Kidney epithelial cell (primary cell): Measurements from ENCODE around the gene USH1C. TPM values are rescaled to one million over a fixed set of nuclear protein-coding genes. Genes with fewer than 3 reads are reported as not detected.

ENCODE experiments used
- DNase-seq: peaks from one replicate; pipeline ENCODE4 v3.0.0-alpha.2; 2010; ENCODE audit warnings: low read depth
- H3K27me3 ChIP-seq: 2 replicates; pipeline ENCODE4 v1.6.0; 2011; ENCODE audit warnings: low read length; ENCODE audit not compliant: control insufficient read depth, insufficient read depth
- H3K36me3 ChIP-seq: 2 replicates; pipeline ENCODE4 v1.5.1; 2011; ENCODE audit warnings: low read length; ENCODE audit not compliant: control insufficient read depth, insufficient read depth
- H3K4me3 ChIP-seq: 2 replicates; pipeline ENCODE4 v1.5.1; 2011; ENCODE audit warnings: low read depth, mild to moderate bottlenecking, control low read depth, low read length
- total RNA-seq: library from RNA; depleted of rRNA; stranded (reverse); fragments of >200 nt; gene quantifications from 2 replicates; pipeline ENCODE4 v1.2.3, GENCODE V29; 2015
- TF ChIP-seq, protein P1 (sequence below): IDR thresholded peaks from 2 replicates; pipeline ENCODE4 v1.5.1; 2011; ENCODE audit warnings: mild to moderate bottlenecking, moderate library complexity, low read length, control low read depth, inconsistent platforms; ENCODE audit not compliant: insufficient read depth, poor library complexity, severe bottlenecking

USH1C gene
- total RNA-seq, 1 donor from 2014 or later = 1.8 TPM

DNA sequence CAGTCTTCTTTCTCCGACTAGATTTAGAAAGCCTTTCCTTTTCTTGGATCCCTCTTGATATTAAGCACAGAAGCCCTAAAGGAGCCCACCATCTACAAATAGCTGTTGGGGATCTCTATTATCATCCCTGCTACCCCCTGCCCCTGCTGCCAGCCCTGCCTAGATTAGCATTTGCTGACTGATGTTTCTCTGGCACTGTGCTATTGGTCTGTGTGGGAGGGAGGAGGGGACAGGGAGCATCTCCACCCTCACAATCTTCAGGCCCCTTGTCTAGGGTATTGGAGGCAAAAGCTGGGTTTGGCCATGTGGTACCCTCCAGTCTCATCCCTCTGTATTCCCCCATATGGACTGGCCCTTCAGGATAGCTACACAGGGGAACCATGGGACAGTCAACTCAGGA, 6.2 kb downstream of the USH1C start:
- no peak overlapping the region for H3K4me3 ChIP-seq
- TF ChIP-seq, protein P1, sequence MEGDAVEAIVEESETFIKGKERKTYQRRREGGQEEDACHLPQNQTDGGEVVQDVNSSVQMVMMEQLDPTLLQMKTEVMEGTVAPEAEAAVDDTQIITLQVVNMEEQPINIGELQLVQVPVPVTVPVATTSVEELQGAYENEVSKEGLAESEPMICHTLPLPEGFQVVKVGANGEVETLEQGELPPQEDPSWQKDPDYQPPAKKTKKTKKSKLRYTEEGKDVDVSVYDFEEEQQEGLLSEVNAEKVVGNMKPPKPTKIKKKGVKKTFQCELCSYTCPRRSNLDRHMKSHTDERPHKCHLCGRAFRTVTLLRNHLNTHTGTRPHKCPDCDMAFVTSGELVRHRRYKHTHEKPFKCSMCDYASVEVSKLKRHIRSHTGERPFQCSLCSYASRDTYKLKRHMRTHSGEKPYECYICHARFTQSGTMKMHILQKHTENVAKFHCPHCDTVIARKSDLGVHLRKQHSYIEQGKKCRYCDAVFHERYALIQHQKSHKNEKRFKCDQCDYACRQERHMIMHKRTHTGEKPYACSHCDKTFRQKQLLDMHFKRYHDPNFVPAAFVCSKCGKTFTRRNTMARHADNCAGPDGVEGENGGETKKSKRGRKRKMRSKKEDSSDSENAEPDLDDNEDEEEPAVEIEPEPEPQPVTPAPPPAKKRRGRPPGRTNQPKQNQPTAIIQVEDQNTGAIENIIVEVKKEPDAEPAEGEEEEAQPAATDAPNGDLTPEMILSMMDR = no peak
- H3K27me3 ChIP-seq = peaks cover 23% of the 10 kb centered on the region
- no peak for DNase-seq
- no peaks in the 10 kb centered on the region for H3K36me3 ChIP-seq

DNA sequence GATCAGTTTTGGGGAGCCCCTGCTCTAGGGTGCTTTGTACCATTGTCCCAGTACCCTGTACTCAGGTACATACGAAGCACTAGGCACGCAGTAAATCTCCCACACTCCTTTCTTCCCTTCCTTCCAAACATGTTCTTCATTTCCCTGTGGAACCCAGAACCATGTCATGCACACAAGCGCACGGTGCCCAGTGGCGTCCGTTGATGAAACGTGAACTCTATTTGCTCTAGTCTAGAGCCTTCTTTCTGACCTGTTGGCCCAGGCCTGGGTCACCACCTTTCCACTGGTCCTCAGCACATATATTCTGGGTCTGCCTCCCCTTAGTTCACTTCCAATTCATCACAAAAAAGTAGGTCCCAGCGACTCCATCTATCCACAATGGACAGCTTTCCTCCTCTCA, 7.0 kb downstream of the USH1C start:
- TF ChIP-seq, protein P1 = no peak
- Histone ChIP-seq H3K4me3 (no peak overlapping the region), H3K27me3 (peaks cover 17% of the 10 kb centered on the region), H3K36me3 (no peaks in the 10 kb centered on the region)
- no peak for DNase-seq

DNA sequence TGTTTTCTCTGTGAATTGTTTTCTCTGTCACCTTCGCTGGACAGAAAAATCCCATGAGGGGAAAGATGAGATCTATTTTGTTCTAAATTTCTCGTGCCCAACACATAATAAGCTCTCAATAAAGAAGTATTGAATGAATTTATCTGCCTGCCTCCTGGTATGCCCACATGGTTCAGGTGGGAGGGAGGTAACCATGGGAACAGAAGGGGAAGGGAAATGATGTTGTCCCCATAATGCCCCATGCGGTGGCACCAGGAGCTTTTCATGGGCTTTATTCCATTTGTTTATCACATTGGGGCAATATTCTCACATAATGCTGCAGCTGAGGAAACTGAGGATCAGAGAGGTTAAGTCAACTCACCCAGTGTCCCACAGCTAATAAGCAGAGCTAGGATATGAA, 8.7 kb downstream of the USH1C start:
- H3K27me3 ChIP-seq = peaks cover 26% of the 10 kb centered on the region
- no peak overlapping the region for H3K4me3 ChIP-seq
- DNase-seq = no peak
- TF ChIP-seq, protein P1 = no peak
- H3K36me3 ChIP-seq = no peaks in the 10 kb centered on the region

DNA sequence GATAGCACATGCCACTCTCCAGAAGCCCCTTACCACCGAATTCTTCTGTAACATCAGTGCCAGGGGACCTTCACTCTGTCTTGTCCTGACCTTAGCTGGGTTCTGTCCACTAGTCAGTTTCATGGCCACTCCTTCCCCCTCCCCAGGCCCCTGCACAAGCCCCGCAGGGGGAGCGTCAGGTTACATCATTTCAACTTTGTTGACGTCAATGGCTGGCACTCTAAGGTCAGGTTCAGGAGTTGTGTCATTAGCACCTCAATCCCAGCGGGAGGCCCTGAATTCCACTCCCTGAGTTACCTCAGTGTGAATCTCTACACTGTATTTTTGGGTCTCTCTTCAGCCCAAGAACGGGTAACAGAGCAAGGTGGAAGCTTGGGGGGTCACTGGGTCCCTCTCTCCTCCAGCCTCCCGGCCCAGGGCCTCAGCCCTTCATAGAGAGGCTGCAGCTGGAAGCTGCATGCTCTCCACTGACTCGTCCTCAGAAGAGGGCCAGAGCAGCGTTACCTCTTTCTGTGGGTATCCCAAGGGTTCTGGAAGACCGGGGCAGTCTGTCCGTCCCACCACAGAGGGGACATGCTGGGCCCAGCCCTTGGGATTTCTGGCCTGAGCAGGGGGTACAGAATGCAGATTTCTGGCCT, 10.3 kb downstream of the USH1C start:
- Histone ChIP-seq H3K4me3 (no peak overlapping the region), H3K36me3 (no peaks in the 10 kb centered on the region), H3K27me3 (peaks cover 35% of the 10 kb centered on the region)
- TF ChIP-seq, protein P1 = no peak
- DNase-seq = no peak

DNA sequence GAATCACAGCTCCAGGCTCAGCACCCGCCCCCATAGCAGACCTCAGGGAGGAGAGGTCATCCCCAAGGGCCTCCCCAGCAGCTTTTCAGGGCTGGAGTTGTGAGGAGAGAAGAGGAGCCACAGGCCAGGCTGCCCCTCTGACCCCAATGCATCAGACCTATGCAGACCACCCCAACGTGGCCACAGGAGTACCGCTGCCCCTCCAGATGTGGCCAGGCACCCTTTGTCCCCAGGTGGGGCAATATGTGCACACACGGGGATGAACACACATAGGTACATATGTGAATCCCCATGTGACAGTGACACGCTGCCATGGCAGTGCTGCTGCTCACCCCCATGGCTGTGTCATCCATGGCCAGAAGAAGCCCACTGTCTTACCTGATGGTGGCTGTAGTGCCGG, 10.9 kb downstream of the USH1C start:
- Histone ChIP-seq H3K27me3 (peaks cover 34% of the 10 kb centered on the region), H3K4me3 (no peak overlapping the region), H3K36me3 (no peaks in the 10 kb centered on the region)
- no peak for DNase-seq
- TF ChIP-seq, protein P1 = no peak

DNA sequence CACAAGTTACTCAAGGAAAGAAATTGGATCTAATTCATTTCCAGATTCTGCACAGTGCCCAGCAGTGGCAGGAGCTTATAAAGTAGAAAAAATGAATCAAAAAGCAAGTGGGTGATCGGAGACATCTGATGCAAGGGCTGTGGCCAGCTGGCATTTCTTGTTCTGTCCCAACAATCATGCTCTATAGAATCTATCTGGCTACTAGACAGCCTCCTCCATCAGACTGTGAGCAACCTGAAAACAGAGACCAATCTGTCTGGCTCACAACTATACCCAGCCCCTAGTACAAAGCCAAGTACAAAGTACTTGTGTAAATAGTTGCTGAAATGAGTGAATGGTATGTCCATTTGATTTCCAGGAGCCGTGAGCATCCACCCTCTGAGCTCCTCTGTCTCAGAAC, 11.4 kb downstream of the USH1C start:
- H3K4me3 ChIP-seq = no peak overlapping the region
- TF ChIP-seq, protein P1 = no peak
- peaks cover 32% of the 10 kb centered on the region for H3K27me3 ChIP-seq
- no peaks in the 10 kb centered on the region for H3K36me3 ChIP-seq
- DNase-seq = no peak
